Natural killer cell (primary cell): ENCODE measurements around the gene AARS2. TPM values are rescaled to one million over a fixed set of nuclear protein-coding genes. Genes with fewer than 3 reads are reported as not detected.
"Not testable (repeated sequence)": the region's sequence is repeated elsewhere in the genome, so short reads cannot be mapped to it uniquely, and the experiment has no call there.

Experiments
- ATAC-seq, 3 donors: fragments of 150-1000 bp in 2 of 3; fragments of 200-7000 bp in 1 of 3; cut with Tn5 transposase; 1 replicate in 1 of 3; 2 replicates in 2 of 3; pipeline ENCODE4 v1.10.0; 2021; ENCODE audit warnings: mild to moderate bottlenecking in 2 of 3, moderate library complexity in 2 of 3
- DNase-seq, 2 donors: peaks; one replicate each; pipeline versions ENCODE4 v3.0.0 to v3.0.0-alpha.2; 2013 to 2021; ENCODE audit warnings: mixed read lengths in 1 of 2
- H3K27ac ChIP-seq: one replicate; pipeline ENCODE4 v1.5.1; 2013; ENCODE audit warnings: mild to moderate bottlenecking, low read length
- H3K27me3 ChIP-seq: one replicate; pipeline ENCODE4 v1.6.1; 2013; ENCODE audit warnings: low read length; ENCODE audit not compliant: control insufficient read depth, insufficient read depth
- H3K36me3 ChIP-seq: one replicate; pipeline ENCODE4 v1.6.1; 2013; ENCODE audit warnings: low read length; ENCODE audit not compliant: control insufficient read depth, insufficient read depth
- H3K4me1 ChIP-seq: one replicate; pipeline ENCODE4 v1.6.1; 2013; ENCODE audit warnings: low read length; ENCODE audit not compliant: control insufficient read depth, insufficient read depth
- H3K4me3 ChIP-seq: one replicate; pipeline ENCODE4 v1.5.1; 2013; ENCODE audit warnings: low read length
- H3K9me3 ChIP-seq: one replicate; pipeline ENCODE4 v1.6.1; 2013; ENCODE audit warnings: low read length; ENCODE audit not compliant: control insufficient read depth, insufficient read depth
- H3K27ac Mint-ChIP-seq, 2 donors: one replicate each; pipeline ENCODE4 v1.8.0; 2022; ENCODE audit warnings: mild to moderate bottlenecking in 2 of 2, mixed read lengths in 2 of 2, moderate library complexity in 1 of 2
- H3K27me3 Mint-ChIP-seq, 2 donors: one replicate each; pipeline ENCODE4 v1.8.0; 2022; ENCODE audit warnings: low read depth in 2 of 2, mixed read lengths in 2 of 2
- H3K36me3 Mint-ChIP-seq: one replicate; pipeline ENCODE4 v1.8.0; 2022; ENCODE audit warnings: mixed read lengths
- H3K4me1 Mint-ChIP-seq, 2 donors: one replicate each; pipeline ENCODE4 v1.8.0; 2022; ENCODE audit warnings: mixed read lengths in 2 of 2
- H3K4me3 Mint-ChIP-seq: one replicate; pipeline ENCODE4 v1.8.0; 2022; ENCODE audit warnings: mild to moderate bottlenecking, moderate library complexity, mixed read lengths
- H3K9me3 Mint-ChIP-seq, 2 donors: one replicate each; pipeline ENCODE4 v1.8.0; 2022; ENCODE audit warnings: mixed read lengths in 2 of 2
- CTCF ChIP-seq: fragments of 200-600 bp; IDR thresholded peaks from one replicate; pipeline ENCODE4 v1.8.0; 2022; ENCODE audit warnings: antibody characterized with exemption
- WGBS: methylation state at CpG from one replicate; pipeline ENCODE4 v1.1.7; 2013; ENCODE audit warnings: missing lambda C conversion rate; ENCODE audit not compliant: insufficient coverage; 5-methylcytosine and 5-hydroxymethylcytosine counted together
- intact Hi-C: fragments of 100-400 bp; cut with micrococcal nuclease; formaldehyde crosslinking; loops from one replicate; pipeline ENCODE4 v1.14.2; 2022
- total RNA-seq, 4 donors: library from RNA; stranded (reverse); fragments of 120-200 nt in 1 of 4; gene quantifications; one replicate each; pipeline versions ENCODE4 v1.2.3 to v1.2.4, GENCODE V29; 2013 to 2022

The AARS2 gene
- total RNA-seq, 3 donors from 2014 or later (not counting 1 experiment from before 2014, with no cell fraction given): 14.1 to 17.2 (median 14.2) TPM

GRCh38 chr6:44356487-44356886, 43.3 kb upstream of the AARS2 start:
- Mint-ChIP-seq H3K27ac (no peak overlapping the region), H3K4me3 (no peak overlapping the region), H3K4me1 (no peaks in the 10 kb centered on the region), H3K36me3 (no peaks in the 10 kb centered on the region), H3K27me3 (peaks cover 7 to 11% of the 10 kb centered on the region in 2 donors), H3K9me3 (no peaks in the 10 kb centered on the region)
- Histone ChIP-seq H3K36me3 (no peaks in the 10 kb centered on the region), H3K27ac (no peak overlapping the region), H3K9me3 (no peaks in the 10 kb centered on the region), H3K4me3 (no peak overlapping the region), H3K4me1 (no peaks in the 10 kb centered on the region), H3K27me3 (no peaks in the 10 kb centered on the region)
- ATAC-seq (no peak), DNase-seq (no peak)
- no peak for TF ChIP-seq CTCF
- intact Hi-C loops: no loop called here
- 61% methylated on average over 1 of the region's 1 CpG for WGBS

- Mint-ChIP-seq H3K4me1 (no peaks in the 10 kb centered on the region), H3K27ac (no peak overlapping the region), H3K36me3 (no peaks in the 10 kb centered on the region), H3K27me3 (peaks cover 7 to 11% of the 10 kb centered on the region in 2 donors), H3K4me3 (no peak overlapping the region), H3K9me3 (no peaks in the 10 kb centered on the region)
- no peak for DNase-seq
- ATAC-seq: no peak
- Histone ChIP-seq H3K27ac (no peak overlapping the region), H3K9me3 (no peaks in the 10 kb centered on the region), H3K4me1 (no peaks in the 10 kb centered on the region), H3K4me3 (no peak overlapping the region), H3K27me3 (no peaks in the 10 kb centered on the region), H3K36me3 (no peaks in the 10 kb centered on the region)
- intact Hi-C loops: no loop called here
- TF ChIP-seq CTCF: no peak
- 84% methylated on average over 2 of the region's 4 CpGs for WGBS
These were observed 42.5 kb upstream of the AARS2 start for GRCh38 chr6:44355640-44356039.

GRCh38 chr6:44353336-44353735, 40.2 kb upstream of the AARS2 start:
- no peaks in the 10 kb centered on the region for H3K27me3 ChIP-seq
- no peak overlapping the region for H3K4me3 ChIP-seq
- H3K9me3 ChIP-seq: no peaks in the 10 kb centered on the region
- intact Hi-C loops: no loop called here
- Mint-ChIP-seq H3K27ac (no peak overlapping the region), H3K4me1 (no peaks in the 10 kb centered on the region), H3K9me3 (no peaks in the 10 kb centered on the region), H3K36me3 (no peaks in the 10 kb centered on the region), H3K27me3 (peaks cover 11 to 14% of the 10 kb centered on the region in 2 donors), H3K4me3 (no peak overlapping the region)
- TF ChIP-seq CTCF: no peak
- no peak overlapping the region for H3K27ac ChIP-seq
- DNase-seq: no peak
- WGBS: no CpG with 5 or more reads among the region's 2 CpGs
- ATAC-seq: no peak
- H3K36me3 ChIP-seq: no peaks in the 10 kb centered on the region
- H3K4me1 ChIP-seq: no peaks in the 10 kb centered on the region

- TF ChIP-seq CTCF: no peak
- Histone ChIP-seq H3K9me3 (no peaks in the 10 kb centered on the region), H3K4me1 (no peaks in the 10 kb centered on the region), H3K27ac (no peak overlapping the region), H3K4me3 (no peak overlapping the region), H3K36me3 (no peaks in the 10 kb centered on the region), H3K27me3 (no peaks in the 10 kb centered on the region)
- Mint-ChIP-seq H3K27me3 (peaks cover 7 to 8% of the 10 kb centered on the region in 2 donors), H3K36me3 (no peaks in the 10 kb centered on the region), H3K9me3 (no peaks in the 10 kb centered on the region), H3K4me1 (no peaks in the 10 kb centered on the region), H3K27ac (no peak overlapping the region), H3K4me3 (no peak overlapping the region)
- DNase-seq: no peak
- WGBS: 78% methylated on average over 4 of the region's 4 CpGs
- no peak for ATAC-seq
- intact Hi-C loops: no loop called here
These were observed 39.1 kb upstream of the AARS2 start for GRCh38 chr6:44352259-44352658.

- H3K9me3 Mint-ChIP-seq, H3K4me3 Mint-ChIP-seq, ATAC-seq, H3K27me3 ChIP-seq, DNase-seq, intact Hi-C loops, H3K9me3 ChIP-seq, H3K36me3 Mint-ChIP-seq, H3K4me1 ChIP-seq, H3K27ac Mint-ChIP-seq, H3K36me3 ChIP-seq, H3K4me3 ChIP-seq, H3K4me1 Mint-ChIP-seq, H3K27me3 Mint-ChIP-seq, H3K27ac ChIP-seq: not testable (repeated sequence)
- 78% methylated on average over 4 of the region's 4 CpGs for WGBS
These were observed 37.5 kb upstream of the AARS2 start for GRCh38 chr6:44350650-44350994.
